Loucy (cell line): ENCODE results near the gene C19orf25.

Experiments
- CTCF ChIP-seq: fragments of 200-600 bp; sonication (generic); conservative IDR thresholded peaks from 2 replicates; pipeline ENCODE4 v1.5.1; 2014; ENCODE audit warnings: mild to moderate bottlenecking, antibody characterized with exemption, low read length
- EZH2phosphoT487 ChIP-seq: fragments of 200-600 bp; IDR thresholded peaks from 2 replicates; pipeline ENCODE4 v1.6.1; 2018; ENCODE audit warnings: antibody characterized with exemption, mild to moderate bottlenecking, moderate library complexity, borderline replicate concordance

- TF ChIP-seq CTCF (no peak), EZH2phosphoT487 (no peak)
These were observed 17.9 kb upstream of the C19orf25 start for GRCh38 chr19:1496714-1497577.
